Fibroblast of villous mesenchyme (primary cell): ENCODE data around the gene MAPRE2. TPM values are rescaled to one million over a fixed set of nuclear protein-coding genes. Genes with fewer than 3 reads are reported as not detected.
A peak's percentile ranks its signal among the peaks of the same experiment; 100 is the strongest.

Source experiments
- DNase-seq: peaks from one replicate; pipeline ENCODE4 v3.0.0-alpha.2; 2010; ENCODE audit warnings: low read depth
- H3K4me3 ChIP-seq: 2 replicates; pipeline ENCODE4 v1.5.1; 2011; ENCODE audit warnings: low read depth, mild to moderate bottlenecking, low read length
- CTCF ChIP-seq: IDR thresholded peaks from 2 replicates; pipeline ENCODE4 v1.5.1; 2012; ENCODE audit warnings: low read depth, mild to moderate bottlenecking, low read length; ENCODE audit not compliant: insufficient read depth
- total RNA-seq: library from RNA; depleted of rRNA; stranded (reverse); fragments of >200 nt; gene quantifications from 2 replicates; pipeline ENCODE4 v1.2.3, GENCODE V29; 2012

The MAPRE2 gene
- total RNA-seq, 1 donor = 18.6 TPM

GRCh38 chr18:35041815-35042387 is 688 bp downstream of the MAPRE2 start:
- no peak for TF ChIP-seq CTCF
- H3K4me3 ChIP-seq = peak overlapping the region; percentile 89
- DNase-seq = no peak

GRCh38 chr18:35042389-35043071 is 1.3 kb downstream of the MAPRE2 start:
- no peak for DNase-seq

GRCh38 chr18:35043207-35043606 is 2.0 kb downstream of the MAPRE2 start:
- H3K4me3 ChIP-seq = no peak overlapping the region
- DNase-seq = no peak
- TF ChIP-seq CTCF = no peak

More at GRCh38 chr18:35042389-35043071, 1.3 kb downstream of the MAPRE2 start:
- H3K4me3 ChIP-seq = peak overlapping the region; percentile 89
- no peak for TF ChIP-seq CTCF

- no peak overlapping the region for H3K4me3 ChIP-seq
- DNase-seq = peak; percentile 72
Measured at GRCh38 chr18:35045121-35045520, 3.9 kb downstream of the MAPRE2 start.

DNA sequence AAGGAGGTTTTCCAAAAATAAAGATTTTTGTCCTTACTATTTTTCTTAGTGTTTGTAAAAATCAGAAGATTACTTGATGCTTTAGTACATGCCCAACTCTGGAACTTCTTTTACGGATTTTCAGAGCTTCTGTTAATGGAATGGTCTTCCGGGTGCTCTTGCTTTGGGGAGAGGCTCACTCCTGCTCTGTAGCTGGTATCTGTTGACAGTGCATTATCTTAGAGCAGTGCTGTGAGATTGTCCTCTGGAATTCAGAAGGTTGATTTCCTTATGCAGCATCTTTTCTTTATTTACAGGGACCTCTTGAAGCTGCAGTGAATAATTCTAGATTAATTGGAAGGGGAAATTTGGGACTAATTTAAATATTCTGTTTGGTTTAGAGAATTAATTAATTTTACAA is 4.6 kb downstream of the MAPRE2 start:
- no peak for DNase-seq
- no peak overlapping the region for H3K4me3 ChIP-seq
- no peak for TF ChIP-seq CTCF

More at GRCh38 chr18:35045121-35045520, 3.9 kb downstream of the MAPRE2 start:
- TF ChIP-seq CTCF = no peak

- no peak overlapping the region for H3K4me3 ChIP-seq
- TF ChIP-seq CTCF = no peak
- no peak for DNase-seq
Measured at GRCh38 chr18:35047697-35048292, 6.6 kb downstream of the MAPRE2 start.
